ENCODE measurements around the gene MON2.

DNA sequence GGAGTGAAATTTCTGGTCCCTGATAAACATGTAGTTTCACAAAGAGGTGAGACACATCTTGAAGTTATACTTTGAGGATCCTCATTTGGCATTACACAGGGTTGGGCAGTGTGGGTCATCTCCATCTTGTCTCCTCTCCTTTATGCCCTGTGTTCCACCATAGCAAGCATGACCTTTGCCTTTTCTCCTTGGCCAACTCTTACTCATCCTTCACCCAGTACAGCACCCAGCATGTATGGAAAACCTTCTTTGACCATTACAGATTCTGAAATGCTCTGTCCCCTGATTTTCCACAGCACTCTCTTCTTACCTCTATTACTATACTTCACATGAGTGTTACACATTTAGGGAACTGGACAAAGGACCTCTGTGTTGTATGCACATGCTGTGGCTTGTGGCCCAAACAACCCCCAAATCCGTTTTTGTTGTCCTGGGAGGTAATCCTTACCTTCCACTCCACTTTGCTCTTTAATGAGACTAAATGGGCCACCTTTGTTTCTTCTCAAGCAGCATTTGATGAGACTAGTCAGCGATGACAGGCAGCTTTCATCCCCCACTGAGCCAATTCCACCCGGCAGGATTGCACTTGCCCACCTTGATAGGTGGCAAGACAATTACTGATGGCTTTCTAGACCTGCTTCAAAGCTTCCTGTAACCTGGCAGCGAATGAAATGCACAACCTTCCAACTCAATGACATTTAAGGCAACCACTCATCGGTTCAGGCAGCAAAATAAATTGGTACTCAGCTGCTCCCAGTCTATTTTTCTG is 163.5 kb downstream of the MON2 start:
- TF ChIP-seq, protein P1, sequence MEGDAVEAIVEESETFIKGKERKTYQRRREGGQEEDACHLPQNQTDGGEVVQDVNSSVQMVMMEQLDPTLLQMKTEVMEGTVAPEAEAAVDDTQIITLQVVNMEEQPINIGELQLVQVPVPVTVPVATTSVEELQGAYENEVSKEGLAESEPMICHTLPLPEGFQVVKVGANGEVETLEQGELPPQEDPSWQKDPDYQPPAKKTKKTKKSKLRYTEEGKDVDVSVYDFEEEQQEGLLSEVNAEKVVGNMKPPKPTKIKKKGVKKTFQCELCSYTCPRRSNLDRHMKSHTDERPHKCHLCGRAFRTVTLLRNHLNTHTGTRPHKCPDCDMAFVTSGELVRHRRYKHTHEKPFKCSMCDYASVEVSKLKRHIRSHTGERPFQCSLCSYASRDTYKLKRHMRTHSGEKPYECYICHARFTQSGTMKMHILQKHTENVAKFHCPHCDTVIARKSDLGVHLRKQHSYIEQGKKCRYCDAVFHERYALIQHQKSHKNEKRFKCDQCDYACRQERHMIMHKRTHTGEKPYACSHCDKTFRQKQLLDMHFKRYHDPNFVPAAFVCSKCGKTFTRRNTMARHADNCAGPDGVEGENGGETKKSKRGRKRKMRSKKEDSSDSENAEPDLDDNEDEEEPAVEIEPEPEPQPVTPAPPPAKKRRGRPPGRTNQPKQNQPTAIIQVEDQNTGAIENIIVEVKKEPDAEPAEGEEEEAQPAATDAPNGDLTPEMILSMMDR (IDR thresholded peaks at IDR 0.05), result no peak
- TF ChIP-seq POLR2AphosphoS5 (IDR thresholded peaks at IDR 0.05) (no peak), POLR2A (IDR thresholded peaks at IDR 0.05) (no peak), EP300 (IDR thresholded peaks at IDR 0.05) (no peak)
